K562 (cell line): ENCODE data around the gene LEMD3. TPM values are rescaled to one million over a fixed set of nuclear protein-coding genes. Genes with fewer than 3 reads are reported as not detected.

Experiments
- ATAC-seq: fragments of 200-7000 bp; cut with Tn5 transposase; 3 replicates; pipeline ENCODE4 v1.9.1; 2020; ENCODE audit warnings: moderate library complexity
- BruUV-seq: library from RNA; stranded (reverse); fragments of 400-500 nt; replicated peaks from 2 replicates; lab custom pipeline; 2021; lab: Mats Ljungman, UMichigan
- CTCF ChIA-PET: fragments of 300-600 bp; formaldehyde crosslinking; extraction: SDS; loops from one replicate; lab custom pipeline; 2021; ENCODE audit warnings: low intra/inter-chr PET ratio; lab: Yijun Ruan, JAX
- POLR2A ChIA-PET: fragments of 300-600, 350-650 bp; sonication (Branson Sonifier 250); formaldehyde crosslinking; extraction: SDS; loops from one replicate; lab custom pipeline; 2021; ENCODE audit warnings: antibody characterized with exemption, inconsistent platforms; lab: Yijun Ruan, JAX
- DNase-seq, 4 experiments: peaks; one replicate each; pipeline versions ENCODE4 v3.0.0 to v3.0.0-alpha.2; 2011 to 2018; ENCODE audit warnings: low spot score in 3 of 4, mixed read lengths in 3 of 4; ENCODE audit errors: extremely low read depth in 1 of 4
- FAIRE-seq: peaks from 2 replicates; lab custom pipeline; 2011; peaks lifted over from hg19 to GRCh38; lab: Jason Lieb, UNC
- H2AFZ ChIP-seq: 2 replicates; pipeline ENCODE4 v1.6.0; 2011; ENCODE audit warnings: low read depth, low read length, control low read depth, inconsistent platforms
- H3K27ac ChIP-seq: fragments of 200-600 bp; 3 replicates; pipeline ENCODE4 v1.8.0; 2011; ENCODE audit warnings: low read depth, mild to moderate bottlenecking, control low read depth, inconsistent platforms, low read length, moderate library complexity, mixed read lengths; ENCODE audit errors: extremely low read depth
- H3K27me3 ChIP-seq, 2 experiments: fragments of 300-600 bp in 1 of 2; 2 replicates in 1 of 2; 3 replicates in 1 of 2; pipeline versions ENCODE4 v1.6.0 to v1.8.0; 2011; ENCODE audit warnings: inconsistent platforms in 2 of 2, low read length in 2 of 2, mild to moderate bottlenecking in 1 of 2, mixed read lengths in 1 of 2, moderate library complexity in 1 of 2; ENCODE audit not compliant: control insufficient read depth in 2 of 2, insufficient read depth in 2 of 2
- H3K36me3 ChIP-seq: fragments of 300-600 bp; 3 replicates; pipeline ENCODE4 v1.8.0; 2011; ENCODE audit warnings: mild to moderate bottlenecking, low read length, inconsistent platforms; ENCODE audit not compliant: control insufficient read depth, insufficient read depth
- H3K4me1 ChIP-seq, 2 experiments: fragments of 200-600 bp in 1 of 2; replicated peaks in 1 of 2; 2 replicates in 1 of 2; 3 replicates in 1 of 2; pipeline versions ENCODE4 v1.5.1 to v1.8.0; 2011; ENCODE audit warnings: inconsistent platforms in 2 of 2, low read length in 2 of 2, mild to moderate bottlenecking in 1 of 2, mixed read lengths in 1 of 2, moderate library complexity in 1 of 2; ENCODE audit not compliant: control insufficient read depth in 2 of 2, insufficient read depth in 2 of 2
- H3K4me2 ChIP-seq: 2 replicates; pipeline ENCODE4 v1.6.1; 2011; ENCODE audit warnings: low read length, control low read depth, inconsistent platforms, mixed read lengths; ENCODE audit not compliant: insufficient read depth
- H3K4me3 ChIP-seq: fragments of 200-600 bp; sonication (generic), shearing (Covaris generic); 2 replicates; pipeline ENCODE4 v1.5.1; 2016; ENCODE audit warnings: control low read depth, inconsistent platforms
- H3K79me2 ChIP-seq: fragments of 200-600 bp; 3 replicates; pipeline ENCODE4 v1.8.0; 2011; ENCODE audit warnings: low read length, inconsistent platforms; ENCODE audit not compliant: control insufficient read depth, insufficient read depth
- H3K9ac ChIP-seq, 2 experiments: 2 replicates each; pipeline versions ENCODE4 v1.6.0 to v1.6.1; 2011; ENCODE audit warnings: low read depth in 2 of 2, low read length in 2 of 2, control low read depth in 1 of 2, inconsistent platforms in 1 of 2, mild to moderate bottlenecking in 1 of 2, mixed read lengths in 1 of 2; ENCODE audit not compliant: insufficient read depth in 1 of 2
- H3K9me1 ChIP-seq: one replicate; pipeline ENCODE4 v1.6.0; 2011; ENCODE audit warnings: inconsistent platforms, mild to moderate bottlenecking, low read length, moderate library complexity; ENCODE audit not compliant: control insufficient read depth, insufficient read depth
- H3K9me3 ChIP-seq: replicated peaks from 2 replicates; pipeline ENCODE4 v1.5.1; 2011; ENCODE audit warnings: low read depth, low read length, inconsistent platforms; ENCODE audit not compliant: control insufficient read depth, insufficient read depth
- H4K20me1 ChIP-seq: replicated peaks from 2 replicates; pipeline ENCODE4 v1.6.1; 2011; ENCODE audit warnings: low read length, inconsistent platforms, mixed read lengths; ENCODE audit not compliant: control insufficient read depth, insufficient read depth
- CTCF ChIP-seq, 3 experiments: IDR thresholded peaks in 2 of 3; conservative IDR thresholded peaks in 1 of 3; 2 replicates each; pipeline ENCODE4 v1.5.1; 2011 to 2012; ENCODE audit warnings: low read length in 3 of 3, mild to moderate bottlenecking in 3 of 3, control low read depth in 2 of 3, improper control_type of control experiment in 1 of 3, inconsistent platforms in 1 of 3, low read depth in 1 of 3, mixed read lengths in 1 of 3, moderate library complexity in 1 of 3; ENCODE audit not compliant: insufficient read depth in 2 of 3
- GTF2A2 ChIP-seq: IDR thresholded peaks from 2 replicates; pipeline ENCODE4 v1.6.1; 2016; ENCODE audit warnings: mild to moderate bottlenecking, missing genetic modification characterization, missing compliant biosample characterization
- JUNB ChIP-seq: fragments of 450-650 bp; formaldehyde crosslinking; conservative IDR thresholded peaks from 2 replicates; pipeline ENCODE4 v1.4.0; 2020; ENCODE audit warnings: mild to moderate bottlenecking
- WGBS: fragments of 100-300 bp; shearing (Covaris generic); methylation state at CpG from one replicate; pipeline ENCODE4 v1.1.6; 2016; ENCODE audit warnings: low coverage, mixed read lengths; ENCODE audit not compliant: insufficient coverage; ENCODE audit errors: missing lambda C conversion rate; 5-methylcytosine and 5-hydroxymethylcytosine counted together
- in situ Hi-C: fragments of 300-500 bp; cut with MboI; formaldehyde crosslinking; loops from 4 replicates; pipeline ENCODE4 v1.15.0; 2018; ENCODE audit warnings: inconsistent platforms, mixed read lengths
- intact Hi-C: fragments of 100-400 bp; cut with micrococcal nuclease; formaldehyde crosslinking; loops from 2 replicates; pipeline ENCODE4 v1.14.2; 2022
- polyA plus RNA-seq, 8 experiments: library from polyadenylated mRNA; depleted of rRNA in 4 of 8; stranded (reverse) in 5 of 8; unstranded in 3 of 8; fragments of >200 nt; fragmentation: Nextera tagmentation in 2 of 8; fragmentation: Illumina TruSeq in 1 of 8; extraction: Ambion mirVana in 2 of 8; extraction: Trizol in 1 of 8; gene quantifications; 2 replicates each; pipeline versions ENCODE4 v1.2.1 to v1.2.3, GENCODE V29; 2011 to 2014; ENCODE audit warnings: inconsistent platforms in 1 of 8, missing spikeins in 1 of 8
- total RNA-seq, 7 experiments: library from RNA; depleted of rRNA in 6 of 7; stranded (reverse); fragments of >200 nt in 6 of 7; fragmentation: Illumina TruSeq in 2 of 7; extraction: Trizol in 2 of 7; gene quantifications; 2 replicates each; pipeline versions ENCODE4 v1.2.1 to v1.2.3, GENCODE V29; 2011 to 2021; ENCODE audit warnings: low replicate concordance in 1 of 7

The LEMD3 gene
- total and polyA plus RNA-seq, 9 of the 15 experiments (the other 6 are each of a cell fraction or from before 2014, with no cell fraction given): 6.8 to 37.4 (median 17.2) TPM

- TF ChIP-seq CTCF (IDR thresholded peaks at IDR 0.05 in 2 of 3, conservative IDR thresholded peaks at IDR 0.05 in 1 of 3; ENCODE audit: insufficient read depth in 2 of 3, low read depth in 1 of 3, low read length in 3 of 3) (0 out of 6 replicates have a peak, but pooled peaks of 1 of the 3 experiments have one; percentile 11), GTF2A2 (tag) (no peak), JUNB (CRISPR knock-in tag) (no peak)
- no peak within 1 kb of the TSS for H3K4me3 ChIP-seq
- no TSS peak for BruUV-seq
These were observed 48.1 kb upstream of the LEMD3 start, which contains the start of gene WIF1 for GRCh38 chr12:65121049-65121955. Gene WIF1 (minus strand): TSS chr12:65121305. CDS start chr12:65121191, 114 bp downstream.

More at GRCh38 chr12:65121049-65121955, 48.1 kb upstream of the LEMD3 start, which contains the start of gene WIF1:
- Histone ChIP-seq H4K20me1 (no peaks in the 10 kb centered on the region), H3K4me1 (peaks cover 0 to 10% of the 10 kb centered on the region in 2 experiments; a peak in 3 of 5 replicates), H2AFZ (no peak within 1 kb of the TSS), H3K9me3 (no peaks in the 10 kb centered on the region), H3K36me3 (no peaks in the 10 kb centered on the region), H3K4me2 (no peak within 1 kb of the TSS), H3K9ac (no peak within 1 kb of the TSS; a peak in 1 of 4 replicates), H3K27ac (no peak within 1 kb of the TSS), H3K79me2 (no peaks in the 10 kb centered on the region), H3K27me3 (peaks cover 2 to 10% of the 10 kb centered on the region in 2 experiments; a peak in 2 of 5 replicates), H3K9me1 (no peaks in the 10 kb centered on the region)
- in situ Hi-C loops (no loop called here), intact Hi-C loops (loop anchor here (5.0 to 10.0 kb wide), 2 partner anchors 113 to 319 kb away; no protein-coding TSS in a partner anchor)
- no peak; the same call in 2 of the 3 replicates for ATAC-seq
- CTCF ChIA-PET: no interaction called here
- WGBS: 58% methylated on average over 24 of the region's 73 CpGs
- no peak for FAIRE-seq
- POLR2A ChIA-PET: no interaction called here
- DNase-seq: no peak
